HFFc6 (cell line): ENCODE data around the gene HGS. TPM values are rescaled to one million over a fixed set of nuclear protein-coding genes. Genes with fewer than 3 reads are reported as not detected.
"Not testable (repeated sequence)": the region's sequence is repeated elsewhere in the genome, so short reads cannot be mapped to it uniquely, and the experiment has no call there.

Experiments used
- DNase-seq: peaks from one replicate; pipeline ENCODE4 v3.0.0-alpha.2; 2018
- H3K27ac Mint-ChIP-seq: 2 replicates; pipeline ENCODE4 v1.8.0; 2020; ENCODE audit warnings: mild to moderate bottlenecking, mixed read lengths
- H3K27me3 Mint-ChIP-seq: 2 replicates; pipeline ENCODE4 v1.8.0; 2021; ENCODE audit warnings: mild to moderate bottlenecking, moderate library complexity, mixed read lengths; ENCODE audit not compliant: insufficient read depth
- H3K36me3 Mint-ChIP-seq: 2 replicates; pipeline ENCODE4 v1.8.0; 2021; ENCODE audit warnings: low read depth, mixed read lengths
- H3K4me1 Mint-ChIP-seq: 2 replicates; pipeline ENCODE4 v1.8.0; 2020; ENCODE audit warnings: low read depth, mixed read lengths
- H3K4me3 Mint-ChIP-seq: 2 replicates; pipeline ENCODE4 v1.8.0; 2020; ENCODE audit warnings: mild to moderate bottlenecking, moderate library complexity, mixed read lengths
- H3K9me3 Mint-ChIP-seq: 2 replicates; pipeline ENCODE4 v1.8.0; 2020; ENCODE audit warnings: mild to moderate bottlenecking, mixed read lengths
- CTCF ChIP-seq: fragments of 200-600 bp; sonication (generic); IDR thresholded peaks from 2 replicates; pipeline ENCODE4 v1.5.0; 2021; ENCODE audit warnings: antibody characterized with exemption, mild to moderate bottlenecking
- total RNA-seq, 6 experiments: library from RNA; stranded (reverse); fragmentation: NEBNext Ultra II Directional; extraction: Animal tissue kit (Norgen Biotek cat#: 25700); gene quantifications; 2 replicates in 1 of 6; 3 replicates in 5 of 6; pipeline ENCODE4 v1.2.3, GENCODE V29; 2021

The HGS gene
- total RNA-seq, 6 experiments from 2014 or later, result 106 to 127 (median 116) TPM

GRCh38 chr17:81737947-81738800 lies 54.4 kb downstream of the HGS start:
- H3K9me3 Mint-ChIP-seq, result no peaks in the 10 kb centered on the region
- H3K4me1 Mint-ChIP-seq, result peaks cover 13% of the 10 kb centered on the region
- no peak for DNase-seq
- no peak overlapping the region for H3K27ac Mint-ChIP-seq
- H3K4me3 Mint-ChIP-seq, result no peak overlapping the region
- no peak for TF ChIP-seq CTCF
- no peaks in the 10 kb centered on the region for H3K36me3 Mint-ChIP-seq
- peaks cover 9% of the 10 kb centered on the region for H3K27me3 Mint-ChIP-seq

- H3K4me3 Mint-ChIP-seq, result no peak overlapping the region
- no peak for TF ChIP-seq CTCF
- no peaks in the 10 kb centered on the region for H3K9me3 Mint-ChIP-seq
- no peaks in the 10 kb centered on the region for H3K36me3 Mint-ChIP-seq
- H3K27me3 Mint-ChIP-seq, result peaks cover 9% of the 10 kb centered on the region
- no peak overlapping the region for H3K27ac Mint-ChIP-seq
- peaks cover 7% of the 10 kb centered on the region for H3K4me1 Mint-ChIP-seq
- DNase-seq, result no peak
Measured at GRCh38 chr17:81738801-81739393, 55.1 kb downstream of the HGS start.

DNA sequence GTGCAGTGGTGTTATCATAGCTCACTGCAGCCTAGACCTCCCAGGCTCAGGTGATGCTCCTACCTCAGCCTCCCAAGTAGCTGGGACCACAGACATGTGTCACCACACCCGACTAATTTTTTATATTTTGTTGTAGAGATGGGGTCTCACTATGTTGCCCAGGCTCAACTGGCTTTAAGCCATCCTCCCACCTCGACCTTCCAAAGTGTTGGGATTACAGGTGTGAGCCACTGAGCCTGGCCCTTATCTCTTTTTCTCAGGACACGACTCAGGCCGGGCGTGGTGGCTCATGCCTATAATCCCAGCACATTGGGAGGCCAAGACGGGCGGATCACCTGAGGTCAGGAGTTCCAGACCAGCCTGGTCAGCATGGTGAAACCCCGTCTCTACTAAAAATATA lies 55.8 kb downstream of the HGS start:
- H3K9me3 Mint-ChIP-seq, H3K36me3 Mint-ChIP-seq, H3K27ac Mint-ChIP-seq, H3K4me3 Mint-ChIP-seq, DNase-seq, H3K27me3 Mint-ChIP-seq, H3K4me1 Mint-ChIP-seq: not testable (repeated sequence)

- Mint-ChIP-seq H3K36me3 (no peaks in the 10 kb centered on the region), H3K4me3 (no peak overlapping the region), H3K27me3 (peaks cover 9% of the 10 kb centered on the region)
Measured at GRCh38 chr17:81740395-81740961, 56.7 kb downstream of the HGS start.

GRCh38 chr17:81741049-81741593 lies 57.3 kb downstream of the HGS start:
- no peak overlapping the region for H3K27ac Mint-ChIP-seq
- peaks cover 9% of the 10 kb centered on the region for H3K27me3 Mint-ChIP-seq
- TF ChIP-seq CTCF, result no peak
- no peaks in the 10 kb centered on the region for H3K9me3 Mint-ChIP-seq
- H3K4me1 Mint-ChIP-seq, result no peaks in the 10 kb centered on the region
- no peaks in the 10 kb centered on the region for H3K36me3 Mint-ChIP-seq
- no peak for DNase-seq
- H3K4me3 Mint-ChIP-seq, result no peak overlapping the region

More at GRCh38 chr17:81740395-81740961, 56.7 kb downstream of the HGS start:
- DNase-seq, result no peak
- TF ChIP-seq CTCF, result no peak
- Mint-ChIP-seq H3K9me3 (no peaks in the 10 kb centered on the region), H3K27ac (no peak overlapping the region), H3K4me1 (peaks cover 5% of the 10 kb centered on the region)
